Hair follicle dermal papilla cell (primary cell): Measurements from ENCODE around the gene NACAD. TPM values are rescaled to one million over a fixed set of nuclear protein-coding genes. Genes with fewer than 3 reads are reported as not detected.
A peak's percentile ranks its signal among the peaks of the same experiment; 100 is the strongest.

Source experiments
- small RNA-seq: library from RNA; depleted of rRNA; stranded (forward); fragments of <200 nt; gene quantifications from one replicate; pipeline ENCODE3, GENCODE V24; 2012
- total RNA-seq: library from RNA; depleted of rRNA; stranded (reverse); fragments of >200 nt; gene quantifications from 2 replicates; pipeline ENCODE4 v1.2.3, GENCODE V29; 2012

Gene NACAD, protein sequence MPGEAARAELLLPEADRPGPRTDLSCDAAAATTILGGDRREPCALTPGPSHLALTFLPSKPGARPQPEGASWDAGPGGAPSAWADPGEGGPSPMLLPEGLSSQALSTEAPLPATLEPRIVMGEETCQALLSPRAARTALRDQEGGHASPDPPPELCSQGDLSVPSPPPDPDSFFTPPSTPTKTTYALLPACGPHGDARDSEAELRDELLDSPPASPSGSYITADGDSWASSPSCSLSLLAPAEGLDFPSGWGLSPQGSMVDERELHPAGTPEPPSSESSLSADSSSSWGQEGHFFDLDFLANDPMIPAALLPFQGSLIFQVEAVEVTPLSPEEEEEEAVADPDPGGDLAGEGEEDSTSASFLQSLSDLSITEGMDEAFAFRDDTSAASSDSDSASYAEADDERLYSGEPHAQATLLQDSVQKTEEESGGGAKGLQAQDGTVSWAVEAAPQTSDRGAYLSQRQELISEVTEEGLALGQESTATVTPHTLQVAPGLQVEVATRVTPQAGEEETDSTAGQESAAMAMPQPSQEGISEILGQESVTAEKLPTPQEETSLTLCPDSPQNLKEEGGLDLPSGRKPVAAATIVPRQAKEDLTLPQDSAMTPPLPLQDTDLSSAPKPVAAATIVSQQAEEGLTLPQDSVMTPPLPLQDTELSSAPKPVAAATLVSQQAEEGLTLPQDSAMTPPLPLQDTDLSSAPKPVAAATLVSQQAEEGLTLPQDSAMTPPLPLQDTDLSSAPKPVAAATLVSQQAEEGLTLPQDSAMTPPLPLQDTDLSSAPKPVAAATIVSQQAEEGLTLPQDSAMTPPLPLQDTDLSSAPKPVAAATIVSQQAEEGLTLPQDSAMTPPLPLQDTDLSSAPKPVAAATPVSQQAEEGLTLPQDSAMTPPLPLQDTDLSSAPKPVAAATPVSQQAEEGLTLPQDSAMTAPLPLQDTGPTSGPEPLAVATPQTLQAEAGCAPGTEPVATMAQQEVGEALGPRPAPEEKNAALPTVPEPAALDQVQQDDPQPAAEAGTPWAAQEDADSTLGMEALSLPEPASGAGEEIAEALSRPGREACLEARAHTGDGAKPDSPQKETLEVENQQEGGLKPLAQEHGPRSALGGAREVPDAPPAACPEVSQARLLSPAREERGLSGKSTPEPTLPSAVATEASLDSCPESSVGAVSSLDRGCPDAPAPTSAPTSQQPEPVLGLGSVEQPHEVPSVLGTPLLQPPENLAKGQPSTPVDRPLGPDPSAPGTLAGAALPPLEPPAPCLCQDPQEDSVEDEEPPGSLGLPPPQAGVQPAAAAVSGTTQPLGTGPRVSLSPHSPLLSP (N-terminal part only)
- 3.5 and 4.5 TPM in 2 replicates for total RNA-seq

DNA sequence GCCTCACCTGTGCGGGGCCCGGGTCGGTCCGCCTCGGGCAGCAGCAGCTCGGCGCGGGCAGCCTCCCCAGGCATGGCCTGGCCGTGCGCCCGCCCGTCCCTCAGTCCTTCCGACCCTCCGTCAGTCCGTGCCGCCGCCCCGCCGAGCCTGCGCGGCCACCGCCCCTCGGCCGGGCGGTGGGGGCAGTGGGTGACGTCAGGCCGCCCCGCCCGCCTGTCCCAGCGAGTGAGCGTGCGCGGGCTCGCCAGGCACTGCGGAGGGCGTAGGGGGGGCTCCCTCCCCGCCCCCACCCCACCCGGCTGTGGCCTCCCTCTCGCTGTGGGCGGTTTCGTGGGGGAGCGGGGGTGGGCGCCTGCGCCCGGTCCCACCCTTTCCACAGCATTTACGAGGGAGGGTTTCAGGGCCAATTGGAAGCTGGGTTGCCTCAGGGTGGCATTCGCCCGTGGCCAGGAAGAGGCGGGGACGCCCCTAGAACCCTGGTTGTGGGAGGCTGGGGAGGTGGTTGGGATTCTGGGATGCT, at the start of gene NACAD:
TSS of gene NACAD (minus strand) at position 149 of the 520 bp plus-strand sequence. CDS start at position 74, 75 bp downstream.

DNA sequence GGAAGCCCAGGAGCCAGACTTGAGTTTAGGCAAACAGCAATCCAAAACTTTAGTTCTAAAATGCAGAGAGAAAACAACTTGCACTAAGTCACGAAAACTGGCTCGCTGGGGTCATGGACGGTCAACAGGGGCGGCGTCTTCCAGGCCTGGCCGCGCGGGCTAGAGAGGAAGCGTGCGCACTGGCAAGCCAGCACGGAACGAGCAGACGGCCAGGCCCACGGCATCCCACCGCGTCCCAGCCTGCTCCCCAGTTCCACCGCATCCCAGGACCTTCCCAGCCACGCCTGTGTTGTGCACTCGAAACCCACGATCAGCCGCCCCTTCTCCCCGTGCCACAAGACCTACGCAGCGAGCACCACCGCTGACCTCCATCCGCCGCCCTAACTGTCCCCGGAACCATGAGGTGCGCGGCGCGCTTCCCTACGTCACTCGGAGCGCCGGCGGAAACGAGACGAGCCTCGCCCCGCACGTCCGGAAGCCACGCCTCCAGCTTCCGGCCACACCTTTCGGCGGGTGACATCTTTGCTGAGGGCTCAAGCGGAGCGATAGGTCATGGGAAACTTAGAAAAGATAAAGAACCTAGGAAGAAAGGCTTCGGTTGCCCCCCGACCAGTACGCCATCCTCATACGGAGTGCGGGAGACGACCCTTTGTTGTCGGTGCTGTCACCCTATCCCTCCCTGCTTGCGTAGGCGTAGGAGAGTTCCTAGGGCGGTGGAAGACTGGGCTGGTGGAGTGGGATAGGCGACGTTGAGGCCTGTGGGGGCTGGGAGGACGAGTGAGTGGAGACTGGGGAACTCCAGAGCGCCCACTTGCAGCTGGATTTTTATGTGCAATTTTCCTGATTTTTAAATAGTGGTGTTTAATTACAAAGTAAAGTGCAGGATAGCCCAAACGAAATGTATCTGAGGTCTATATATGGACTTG, 22.8 kb upstream of the NACAD start, which contains the start of gene TBRG4:
TSS of gene TBRG4 (minus strand) at position 400 of the 926 bp plus-strand sequence. CDS start 2,460 bp downstream, outside the sequence.

Small RNAs within 50 kb of the gene (small RNA-seq; reads per million reads assigned to genes)
- gene SNORA5A (114 reads per million, percentile 98 among the genes with 10 or more reads in this experiment), gene SNORA5B (not detected), gene SNORA5C (33.7 reads per million, percentile 96 among the genes with 10 or more reads in this experiment)

Other genes starting within 250 kb of the NACAD start
- gene H2AZ2, start 240.9 kb downstream of the NACAD start, total RNA-seq = 98.4 and 102 TPM in 2 replicates
- gene PURB, start 203.4 kb downstream of the NACAD start, total RNA-seq = 19.9 and 23.7 TPM in 2 replicates
- gene MYO1G, start 110.0 kb downstream of the NACAD start, total RNA-seq = 0.12 and 0.16 TPM in 2 replicates
- gene CCM2, start 88.8 kb downstream of the NACAD start, total RNA-seq = 45.8 and 47.5 TPM in 2 replicates
- gene TBRG4, start 22.7 kb upstream of the NACAD start, total RNA-seq = 50.3 and 56.5 TPM in 2 replicates
- gene RAMP3, start 68.8 kb upstream of the NACAD start, total RNA-seq = 0.24 TPM in 1 of 2 replicates, not detected in the other